Islet precursor cell (in vitro differentiated cells): ENCODE results near the gene DNAL4.

Experiments
- DNase-seq: peaks from one replicate; pipeline ENCODE4 v3.0.0-alpha.2; 2018

DNAL4 gene

DNA sequence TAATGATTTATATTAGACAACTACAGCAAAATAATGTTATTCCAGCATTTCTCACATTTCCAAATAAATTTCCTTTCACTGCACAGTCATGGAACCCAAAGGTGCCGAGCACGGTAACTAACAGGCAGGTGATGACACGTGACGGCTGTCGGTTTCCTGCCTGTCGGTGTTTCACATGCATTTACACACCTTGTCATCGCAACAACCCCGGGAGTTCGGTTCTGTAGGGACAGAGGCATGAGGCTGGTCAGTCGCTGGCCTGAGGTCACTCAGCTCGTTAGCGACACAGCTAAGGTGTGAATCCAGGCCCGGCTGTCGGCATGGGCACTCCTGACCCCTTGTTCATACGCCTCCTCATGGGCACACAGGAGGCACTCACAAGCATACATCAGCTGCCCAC, 9.9 kb downstream of the DNAL4 start:
- no peak for DNase-seq

DNA sequence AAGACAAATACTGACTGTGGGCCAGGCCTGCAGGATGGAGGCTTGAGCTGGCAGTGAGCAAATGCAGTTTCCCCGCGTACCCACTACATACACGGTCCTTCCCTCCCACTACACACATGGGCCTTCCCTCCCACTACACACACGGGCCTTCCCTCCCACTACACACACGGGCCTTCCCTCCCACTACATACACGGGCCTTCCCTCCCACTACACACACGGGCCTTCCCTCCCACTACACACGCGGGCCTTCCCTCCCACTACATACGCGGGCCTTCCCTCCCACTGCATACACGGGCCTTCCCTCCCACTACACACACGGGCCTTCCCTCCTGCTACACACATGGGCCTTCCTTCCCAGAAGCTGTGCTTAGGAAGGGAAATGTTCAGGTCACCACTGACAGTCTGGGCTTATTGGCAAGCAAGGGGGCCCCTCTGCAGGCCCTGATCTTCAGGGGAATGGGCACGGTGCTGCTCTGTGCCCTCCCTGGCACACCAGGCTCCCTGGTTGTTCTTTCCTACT, 10.8 kb downstream of the DNAL4 start:
- DNase-seq = peak; percentile 59

GRCh38 chr22:38782402-38783094, 11.4 kb downstream of the DNAL4 start:
- no peak for DNase-seq

GRCh38 chr22:38781033-38781432, 12.9 kb downstream of the DNAL4 start:
- DNase-seq = peak; percentile 41

DNA sequence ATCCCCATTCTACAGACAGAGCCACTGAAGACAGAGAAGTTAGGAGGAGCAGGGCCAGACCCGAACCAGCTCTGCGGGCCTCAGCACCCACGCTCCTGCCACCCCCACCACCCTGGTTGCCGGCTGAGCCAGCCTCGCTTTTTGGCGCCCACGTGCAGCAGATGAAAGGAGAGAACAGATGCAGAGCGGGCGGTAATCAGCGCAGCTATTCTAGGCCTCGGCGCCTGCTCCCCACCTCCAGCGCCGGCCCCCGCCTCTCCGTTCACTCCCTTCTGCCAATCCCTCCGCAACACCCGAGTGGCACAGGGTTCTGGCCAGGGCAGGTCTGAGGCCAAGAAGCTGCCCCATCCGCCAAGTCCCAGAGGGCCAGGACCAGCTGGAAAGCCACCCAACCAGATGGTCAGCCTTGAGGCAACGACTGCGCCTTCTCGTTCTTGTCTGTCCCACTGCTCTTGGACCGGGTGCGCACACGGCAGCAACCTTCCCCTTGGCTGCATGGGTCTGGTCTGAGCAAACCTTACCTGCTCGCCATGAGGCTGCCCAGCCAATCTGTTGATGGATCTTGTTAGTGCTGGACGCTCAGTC, 16.8 kb downstream of the DNAL4 start:
- DNase-seq = peak; percentile 45

DNA sequence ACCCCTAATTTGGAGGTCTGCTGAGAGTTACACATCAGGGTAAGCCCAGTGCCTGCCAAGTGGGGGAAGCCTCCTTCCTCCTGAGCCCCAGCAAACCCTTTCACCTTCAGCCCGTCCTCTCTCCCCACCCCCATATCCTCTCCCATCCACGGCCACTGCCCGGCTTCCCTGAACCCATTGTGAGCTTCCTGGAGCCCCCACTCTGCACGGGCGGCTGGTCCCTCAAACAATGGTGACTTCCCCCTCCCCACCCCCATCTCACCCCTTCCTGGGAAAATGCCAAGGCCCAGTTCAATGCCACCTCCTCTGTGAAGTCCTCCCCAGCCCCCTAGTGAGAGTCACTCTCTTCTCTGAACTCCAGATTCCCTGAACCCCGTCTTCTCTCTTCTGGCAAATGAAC, 17.9 kb downstream of the DNAL4 start:
- no peak for DNase-seq

- DNase-seq = no peak
Measured at GRCh38 chr22:38775656-38776055, 18.3 kb downstream of the DNAL4 start.

GRCh38 chr22:38774496-38775166, 19.3 kb downstream of the DNAL4 start:
- no peak for DNase-seq

- DNase-seq = no peak
Measured at GRCh38 chr22:38773363-38773946, 20.5 kb downstream of the DNAL4 start.

GRCh38 chr22:38772623-38772873, 21.4 kb downstream of the DNAL4 start:
- no peak for DNase-seq

DNA sequence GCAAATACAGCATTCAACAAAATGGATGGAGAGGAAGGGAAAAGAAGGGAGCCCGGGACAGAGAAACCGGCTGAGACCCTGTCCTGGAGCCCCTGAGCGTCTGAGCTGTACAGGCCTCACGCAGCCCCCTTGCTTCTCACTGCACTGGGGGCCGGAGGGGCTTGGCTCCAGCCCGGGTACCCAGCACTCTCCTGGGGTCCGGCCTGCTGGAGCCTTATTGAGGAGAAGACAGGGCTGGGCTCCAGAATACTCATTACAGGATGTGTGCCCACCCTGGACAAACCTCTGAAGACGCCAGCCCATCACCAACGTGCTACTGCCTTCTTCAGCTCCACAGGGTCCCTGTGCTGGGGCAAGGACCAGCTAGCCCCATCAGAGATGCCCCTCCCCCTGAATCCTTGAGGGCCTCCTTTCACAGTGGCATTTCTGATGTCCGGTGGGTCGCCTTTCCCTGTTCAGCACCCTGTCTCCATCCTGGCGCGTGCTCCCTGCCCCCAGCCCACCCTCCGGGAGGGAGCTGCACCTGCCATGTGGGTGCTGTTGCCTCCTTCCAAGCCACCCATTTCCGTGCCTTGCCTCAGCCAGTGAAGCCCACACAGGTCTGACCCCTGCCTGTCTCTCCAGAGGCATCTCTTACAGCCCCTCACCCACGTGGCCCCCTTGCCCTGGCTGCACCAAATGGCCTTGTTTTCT, 23.5 kb downstream of the DNAL4 start:
- DNase-seq = no peak

DNA sequence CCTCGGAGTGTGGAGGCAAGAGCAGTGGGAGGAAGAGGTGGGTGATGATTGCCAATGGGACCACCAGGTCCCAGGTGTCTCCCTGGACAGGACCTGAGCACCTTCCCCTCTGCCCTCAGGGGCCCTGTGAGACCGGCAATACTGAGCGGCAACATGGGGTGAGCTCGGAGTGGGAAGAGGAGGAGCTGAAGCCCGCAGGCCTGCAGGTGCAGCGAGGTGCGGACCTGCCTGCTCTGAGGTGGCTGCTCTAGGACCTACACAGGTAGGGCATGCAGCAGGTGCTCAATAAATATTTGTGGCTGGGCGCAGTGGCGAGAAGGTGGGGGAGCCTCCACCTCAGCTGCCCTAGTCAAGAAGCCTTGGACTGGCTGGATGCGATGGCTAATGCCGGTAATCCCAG, 25.9 kb downstream of the DNAL4 start:
- DNase-seq = no peak

DNA sequence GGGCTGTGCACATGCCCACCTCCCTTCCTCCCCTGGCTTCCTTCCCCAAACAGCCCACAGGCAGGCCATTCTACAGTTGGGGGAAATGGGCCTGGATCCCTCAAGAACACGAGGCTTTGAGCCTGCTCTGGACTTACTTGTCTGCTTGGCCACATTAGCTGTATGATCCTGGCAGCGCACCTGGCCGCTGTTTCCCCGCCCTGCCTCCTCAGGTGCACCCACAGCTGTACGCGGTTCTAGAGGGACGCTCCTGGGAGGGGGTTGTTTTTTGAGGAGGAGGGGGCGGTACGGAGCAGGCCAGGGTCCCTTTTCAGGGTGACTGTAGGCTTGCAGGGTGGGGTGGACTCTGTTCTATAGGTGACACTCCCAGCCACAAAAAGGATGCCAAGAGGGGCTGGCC, 26.6 kb downstream of the DNAL4 start:
- DNase-seq = no peak

DNA sequence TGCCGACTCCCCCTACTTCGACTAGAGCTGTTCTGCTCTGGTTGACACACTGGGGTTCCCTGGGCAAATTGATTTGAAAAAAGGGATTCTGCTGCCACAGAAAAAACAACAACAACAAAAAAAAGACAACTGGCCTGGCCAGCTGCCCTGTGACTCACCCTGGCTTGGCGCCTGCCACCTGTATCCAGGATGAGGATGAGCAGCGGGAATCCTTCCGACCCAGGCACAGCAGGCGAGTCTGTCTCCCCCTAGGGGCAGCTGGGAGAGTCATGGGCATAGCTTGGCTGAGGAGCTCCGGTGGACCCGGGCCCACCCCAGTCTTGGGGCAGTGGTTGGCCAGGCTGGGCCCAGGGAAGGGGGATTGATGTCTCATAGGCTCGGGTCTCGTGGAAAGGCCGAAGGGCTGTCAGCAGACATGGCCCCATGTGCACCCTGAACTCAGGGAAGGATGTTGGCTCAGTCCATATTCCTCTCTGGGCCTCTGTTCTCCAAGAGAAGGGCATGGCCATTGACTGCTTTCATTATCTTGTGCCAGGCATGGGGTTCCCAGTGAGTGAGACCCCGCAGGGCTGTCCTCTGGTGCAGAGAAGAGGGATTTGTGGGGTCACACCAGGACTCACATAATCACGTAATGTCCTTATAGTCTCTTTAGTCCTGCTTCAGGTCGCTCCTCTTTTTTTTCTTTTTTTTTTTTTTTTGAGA, 27.7 kb downstream of the DNAL4 start:
- peak; percentile 94 for DNase-seq

DNA sequence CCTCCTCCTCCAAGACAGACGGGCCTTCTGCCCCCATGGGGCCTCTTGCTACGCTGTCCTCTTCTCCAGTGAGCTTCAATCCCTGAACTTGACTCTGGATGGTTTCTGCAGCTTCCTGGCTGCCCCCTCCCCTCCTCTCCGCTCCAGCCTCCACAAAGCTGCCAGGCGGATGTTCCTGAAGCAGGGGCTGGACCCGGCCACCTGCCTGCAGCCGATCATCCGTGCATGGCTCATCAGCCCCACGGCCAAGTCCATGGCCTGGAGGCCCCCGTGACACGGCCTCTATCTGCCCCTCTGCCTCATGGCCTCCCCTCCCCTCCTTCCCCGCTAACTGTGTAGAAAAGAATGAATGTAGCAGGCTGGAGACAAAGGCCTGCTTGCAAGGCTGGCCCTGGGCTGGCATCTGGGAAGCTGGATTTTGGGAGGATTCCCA, 31.4 kb downstream of the DNAL4 start:
- DNase-seq = no peak

- DNase-seq = no peak
Measured at GRCh38 chr22:38761202-38762162, 32.5 kb downstream of the DNAL4 start.

GRCh38 chr22:38760477-38761201, 33.3 kb downstream of the DNAL4 start:
- peak; percentile 75 for DNase-seq

GRCh38 chr22:38759005-38759404, 34.9 kb downstream of the DNAL4 start:
- DNase-seq = no peak

GRCh38 chr22:38758276-38758945, 35.5 kb downstream of the DNAL4 start:
- DNase-seq = no peak

GRCh38 chr22:38757464-38757757, 36.5 kb downstream of the DNAL4 start:
- no peak for DNase-seq
